SIG-M5 (cell line): ENCODE measurements around the gene FOXN4.
"Not testable (repeated sequence)": the region's sequence is repeated elsewhere in the genome, so short reads cannot be mapped to it uniquely, and the experiment has no call there.

Source experiments
- DNase-seq: peaks from one replicate; lab custom pipeline; 2025; lab: John Stamatoyannopoulos, UW

The FOXN4 gene, protein sequence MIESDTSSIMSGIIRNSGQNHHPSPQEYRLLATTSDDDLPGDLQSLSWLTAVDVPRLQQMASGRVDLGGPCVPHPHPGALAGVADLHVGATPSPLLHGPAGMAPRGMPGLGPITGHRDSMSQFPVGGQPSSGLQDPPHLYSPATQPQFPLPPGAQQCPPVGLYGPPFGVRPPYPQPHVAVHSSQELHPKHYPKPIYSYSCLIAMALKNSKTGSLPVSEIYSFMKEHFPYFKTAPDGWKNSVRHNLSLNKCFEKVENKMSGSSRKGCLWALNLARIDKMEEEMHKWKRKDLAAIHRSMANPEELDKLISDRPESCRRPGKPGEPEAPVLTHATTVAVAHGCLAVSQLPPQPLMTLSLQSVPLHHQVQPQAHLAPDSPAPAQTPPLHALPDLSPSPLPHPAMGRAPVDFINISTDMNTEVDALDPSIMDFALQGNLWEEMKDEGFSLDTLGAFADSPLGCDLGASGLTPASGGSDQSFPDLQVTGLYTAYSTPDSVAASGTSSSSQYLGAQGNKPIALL

DNA sequence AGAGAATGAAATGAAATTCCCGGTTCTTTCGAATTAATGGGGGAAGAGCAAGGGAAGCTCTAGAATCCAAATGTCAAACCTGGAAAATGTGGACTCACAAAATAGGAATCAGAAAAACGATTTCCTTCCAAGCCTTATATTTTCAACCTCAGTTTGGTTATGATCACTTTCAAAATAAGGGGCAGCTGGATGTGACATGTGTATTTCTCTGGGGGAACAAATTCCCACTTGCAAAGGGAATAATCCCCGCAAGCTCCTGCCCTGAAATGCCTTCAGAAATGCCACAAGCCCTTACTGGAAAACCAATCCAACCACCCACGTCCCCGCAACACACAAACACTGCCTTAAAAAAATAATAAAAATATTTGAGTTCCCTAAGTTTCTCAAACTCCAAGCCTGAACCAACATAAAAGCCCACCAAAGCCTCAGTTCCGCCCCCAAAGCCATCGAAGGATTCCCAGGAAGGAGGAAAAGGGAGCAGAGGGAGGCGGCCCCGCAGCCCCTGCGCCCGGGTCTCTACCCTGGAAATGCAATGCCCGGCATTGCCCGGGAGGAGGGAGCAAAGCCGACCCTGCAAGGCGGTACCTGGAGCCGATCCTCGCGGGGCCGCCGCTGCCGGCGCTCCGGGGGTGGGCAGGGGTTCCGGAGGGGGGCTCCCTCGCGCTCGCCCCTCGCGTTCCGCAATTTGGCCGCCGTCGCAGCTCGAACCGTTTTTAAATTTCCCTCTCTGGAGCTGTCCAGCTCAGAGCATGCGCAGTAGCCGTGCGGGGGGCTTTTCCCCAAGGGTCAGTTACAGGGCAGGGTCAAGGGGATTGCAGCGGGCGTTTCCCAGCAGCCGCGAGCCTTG is at the start of gene FOXN4:
Gene FOXN4 (minus strand): TSS at position 751 of the 847 bp plus-strand sequence. CDS start 963 bp downstream, outside the sequence.
- no peak for DNase-seq

DNA sequence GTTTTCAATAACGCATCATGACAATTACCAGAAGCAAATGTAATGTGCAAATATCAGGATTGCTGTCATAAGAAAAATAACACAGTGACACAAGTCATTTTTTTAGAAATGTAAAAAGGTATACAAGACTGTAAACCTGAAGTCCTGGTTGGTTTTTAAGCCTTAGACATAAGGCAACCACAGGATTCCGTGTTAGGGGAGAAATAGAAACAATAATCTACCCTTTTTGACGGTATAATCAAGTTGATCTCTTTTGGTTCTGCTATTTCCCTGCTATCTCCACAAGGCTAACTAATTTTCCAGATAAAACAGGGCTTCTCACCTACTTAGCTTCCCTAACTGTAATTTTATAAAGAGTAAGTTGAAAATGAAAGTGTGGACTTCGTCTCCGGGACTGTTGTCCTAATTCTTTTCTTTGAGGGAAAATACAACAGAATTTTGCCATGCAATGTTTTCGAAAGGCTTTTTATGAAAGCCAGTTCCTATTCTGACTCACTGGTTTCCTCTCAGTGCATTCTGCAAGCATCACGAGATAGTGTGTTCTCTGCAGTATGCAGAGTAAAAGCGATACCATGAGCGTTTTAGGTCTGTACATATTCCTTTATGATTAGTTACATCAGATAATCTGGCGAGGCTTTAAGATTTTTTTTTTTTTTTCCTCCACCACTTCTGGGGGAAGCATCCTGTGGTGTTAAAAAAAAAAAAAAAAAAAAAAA is 49.2 kb upstream of the FOXN4 start:
- no peak for DNase-seq

DNA sequence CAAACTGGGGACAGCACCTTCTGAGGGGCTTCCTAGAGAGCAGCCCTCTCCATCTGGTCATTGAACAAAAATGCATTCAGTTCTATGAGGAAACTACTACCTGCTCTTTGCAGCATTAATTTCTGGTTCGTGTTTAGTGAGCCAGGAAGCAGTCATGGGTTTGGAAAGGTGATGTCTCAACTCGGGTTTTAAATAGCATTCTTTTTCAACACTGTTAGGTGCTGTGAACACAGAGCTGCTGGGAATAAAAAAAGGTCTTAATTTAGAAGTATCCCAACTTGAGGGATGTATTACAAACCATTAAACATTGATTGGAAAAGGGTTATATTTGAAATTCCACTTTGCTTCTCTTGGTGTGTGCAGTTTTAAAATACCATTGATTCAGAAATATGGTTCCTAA is 47.9 kb upstream of the FOXN4 start:
- DNase-seq = no peak

DNA sequence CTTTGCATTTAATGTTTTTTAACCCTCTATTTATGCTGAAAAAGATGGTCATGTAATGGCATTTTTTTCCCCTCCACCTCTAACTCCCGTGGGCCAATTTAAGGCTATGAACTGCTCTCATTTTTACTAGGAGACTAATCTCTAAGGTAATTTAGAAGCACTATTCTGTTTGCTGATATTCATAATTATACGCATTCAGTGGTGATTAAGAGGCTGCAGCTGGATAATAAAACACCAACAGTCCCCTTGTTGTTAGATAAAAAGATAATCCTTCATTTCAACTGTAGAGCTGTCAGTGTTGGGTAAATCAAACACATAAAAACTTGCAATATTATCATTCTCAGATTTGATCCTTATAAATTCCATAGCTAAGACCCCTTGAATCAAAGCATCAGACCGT is 47.5 kb upstream of the FOXN4 start:
- no peak for DNase-seq

DNA sequence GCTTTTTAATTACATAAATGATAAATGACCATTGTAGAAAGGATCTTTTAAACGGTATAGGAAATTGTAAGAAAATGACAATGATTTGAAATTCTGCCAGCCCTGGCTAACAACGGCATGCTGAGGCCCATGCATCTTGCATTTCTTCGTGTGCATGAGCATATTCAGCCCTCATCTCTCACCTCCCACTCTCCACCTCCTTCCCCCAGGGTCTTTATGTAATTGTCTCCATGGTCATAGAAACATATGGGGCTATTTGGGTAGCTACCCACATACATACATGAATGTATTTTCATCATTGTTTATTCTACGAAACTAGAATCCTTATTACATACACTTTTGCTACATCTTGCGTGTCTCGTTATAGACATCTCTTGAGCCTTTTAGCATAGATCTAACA is 43.1 kb upstream of the FOXN4 start:
- DNase-seq = no peak

DNA sequence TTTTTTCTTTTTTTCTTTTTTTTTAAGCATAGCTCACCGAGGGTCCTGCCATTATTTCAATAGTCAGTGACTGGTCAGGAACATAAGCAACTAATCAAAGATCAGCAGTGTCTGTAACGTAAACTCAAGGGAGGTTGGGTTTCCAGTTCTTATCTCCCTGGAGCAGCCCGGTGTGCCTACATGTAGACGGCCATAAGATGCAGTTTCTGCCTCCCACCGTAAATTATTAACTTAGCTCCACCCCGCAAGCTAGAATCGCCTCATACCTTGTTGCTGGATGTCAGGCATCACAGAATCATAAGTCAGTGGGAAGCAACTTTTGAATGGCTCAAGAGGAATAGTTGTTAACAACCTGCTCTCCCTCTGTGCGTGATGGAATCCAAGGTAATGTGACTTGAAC is 38.5 kb upstream of the FOXN4 start, which contains the start of gene MYO1H:
Gene MYO1H (plus strand): TSS at position 312 of the 400 bp plus-strand sequence. CDS start 61 bp downstream, at position 373.
- no peak for DNase-seq

DNA sequence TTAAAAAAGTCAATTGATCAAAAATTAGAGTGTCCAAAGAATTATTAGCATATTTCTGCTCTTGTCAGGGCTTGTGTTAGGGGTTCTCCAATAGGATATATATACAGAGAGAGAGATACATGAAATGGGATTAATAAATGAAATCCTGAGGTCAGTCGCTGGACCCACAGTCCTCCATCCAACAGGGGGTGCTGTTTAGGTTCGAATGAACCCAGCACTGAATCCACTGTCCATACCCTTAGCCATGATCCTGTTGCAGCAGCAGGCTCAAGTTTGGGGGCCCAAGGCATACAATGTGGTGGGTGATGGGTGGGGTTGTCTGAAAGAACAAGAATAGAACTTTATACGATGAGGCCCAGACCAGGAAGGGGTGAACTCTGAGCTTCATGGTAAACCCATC is 37.8 kb upstream of the FOXN4 start:
- DNase-seq = no peak

DNA sequence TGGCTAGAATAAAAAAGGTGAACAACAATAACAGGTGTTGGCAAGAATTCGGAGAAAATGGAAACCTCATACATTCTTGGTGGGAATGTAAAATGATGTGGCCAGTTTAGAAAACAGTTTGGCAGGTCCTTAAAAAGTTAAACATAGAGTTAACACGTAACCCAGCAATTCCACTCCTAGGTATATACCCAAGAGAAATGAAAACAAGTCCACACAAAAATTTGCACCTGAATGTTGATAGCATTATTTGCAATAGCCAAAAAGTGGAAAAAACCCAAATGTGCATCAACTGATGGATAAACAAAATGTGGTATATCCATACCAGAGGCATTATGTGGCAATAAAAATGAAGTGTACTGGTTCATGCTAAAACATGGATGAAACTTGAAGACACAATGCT is 36.3 kb upstream of the FOXN4 start:
- no peak for DNase-seq

DNA sequence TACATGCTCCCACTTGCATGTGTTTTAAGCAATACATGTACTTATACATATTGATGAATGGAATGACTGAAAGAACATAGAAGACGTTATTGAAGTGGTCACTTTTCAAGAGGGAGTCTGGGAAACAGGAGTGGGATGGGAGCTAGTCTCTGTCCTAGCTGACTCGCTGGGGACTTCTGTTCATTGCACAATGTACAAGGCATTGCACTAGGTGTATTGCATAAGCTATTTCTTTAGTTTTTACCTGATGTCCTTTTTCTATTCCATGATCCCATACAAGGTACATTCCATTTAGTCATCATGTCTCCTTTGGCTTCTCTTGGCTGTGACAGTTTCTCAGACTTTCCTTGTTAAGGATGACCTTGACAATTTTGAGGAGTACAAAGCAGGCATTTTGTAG is 34.6 kb upstream of the FOXN4 start:
- no peak for DNase-seq

DNA sequence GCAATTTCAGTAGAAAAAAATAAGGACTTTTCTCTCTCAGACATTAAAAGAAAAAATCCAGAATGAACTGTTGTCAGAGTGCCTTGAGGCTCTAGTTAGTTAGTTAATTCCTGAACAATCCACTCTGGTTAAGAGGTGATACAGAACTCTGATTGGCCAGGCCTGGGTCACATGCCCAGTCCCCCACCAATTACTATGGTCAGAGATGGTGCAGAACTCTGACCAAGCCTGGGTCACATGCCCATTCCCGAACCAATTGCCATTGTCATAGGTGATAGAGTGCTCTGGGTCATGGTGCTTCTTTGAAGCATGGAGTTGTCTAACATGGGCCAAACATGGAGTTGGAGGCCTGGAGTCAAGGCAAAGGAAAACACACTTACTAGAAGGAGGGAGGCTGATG is 27.5 kb upstream of the FOXN4 start:
- no peak for DNase-seq

DNA sequence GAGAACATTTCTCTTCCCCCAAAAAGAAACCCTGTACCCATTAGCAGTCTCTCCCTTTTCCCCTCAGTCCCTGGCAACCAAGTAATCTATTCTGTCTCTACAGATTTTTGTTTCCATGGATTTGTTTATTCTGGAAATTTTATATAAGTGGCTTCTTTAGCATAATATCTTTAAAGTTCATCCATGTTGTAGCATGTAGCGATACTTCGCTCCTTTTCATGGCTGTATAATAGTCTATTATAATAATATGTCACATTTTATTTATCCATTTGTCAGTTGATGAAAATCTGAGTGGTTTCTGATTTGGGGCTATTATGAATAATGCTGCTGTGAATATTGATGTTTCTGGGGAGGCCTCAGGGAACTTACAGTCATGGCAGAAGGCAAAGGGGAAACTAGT is 25.8 kb upstream of the FOXN4 start:
- DNase-seq = no peak

DNA sequence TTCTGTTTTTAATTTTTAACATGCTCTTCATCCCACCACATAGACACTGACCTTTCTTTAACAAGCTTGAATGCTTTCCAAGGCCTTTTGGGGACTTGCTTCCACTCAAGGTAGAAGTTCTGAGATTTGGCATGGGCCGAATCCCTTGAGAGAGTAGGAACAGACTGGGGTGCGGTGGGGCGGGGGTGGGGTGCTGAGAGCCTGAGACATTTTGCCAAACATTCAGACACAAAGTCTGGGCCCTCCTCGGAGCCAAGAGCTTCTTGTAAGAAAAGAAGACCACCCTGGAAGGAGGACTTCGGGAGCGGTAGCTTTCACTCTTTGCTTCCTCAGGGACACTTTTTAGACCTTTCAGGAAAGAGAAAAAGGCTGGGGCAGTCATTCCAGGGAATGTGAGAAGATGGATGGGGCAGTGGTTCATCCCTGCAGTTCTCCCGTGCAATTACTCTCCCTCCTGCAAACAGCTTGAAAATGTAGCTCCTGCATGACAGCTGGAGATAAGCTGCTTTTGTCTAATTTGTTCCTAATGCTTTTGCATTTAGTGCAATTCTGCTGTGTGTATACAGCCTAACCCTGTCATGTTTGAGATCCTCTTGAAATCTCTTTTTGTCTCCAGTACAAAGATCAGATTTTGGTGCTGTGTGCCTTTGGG is 22.3 kb upstream of the FOXN4 start:
- DNase-seq = no peak

DNA sequence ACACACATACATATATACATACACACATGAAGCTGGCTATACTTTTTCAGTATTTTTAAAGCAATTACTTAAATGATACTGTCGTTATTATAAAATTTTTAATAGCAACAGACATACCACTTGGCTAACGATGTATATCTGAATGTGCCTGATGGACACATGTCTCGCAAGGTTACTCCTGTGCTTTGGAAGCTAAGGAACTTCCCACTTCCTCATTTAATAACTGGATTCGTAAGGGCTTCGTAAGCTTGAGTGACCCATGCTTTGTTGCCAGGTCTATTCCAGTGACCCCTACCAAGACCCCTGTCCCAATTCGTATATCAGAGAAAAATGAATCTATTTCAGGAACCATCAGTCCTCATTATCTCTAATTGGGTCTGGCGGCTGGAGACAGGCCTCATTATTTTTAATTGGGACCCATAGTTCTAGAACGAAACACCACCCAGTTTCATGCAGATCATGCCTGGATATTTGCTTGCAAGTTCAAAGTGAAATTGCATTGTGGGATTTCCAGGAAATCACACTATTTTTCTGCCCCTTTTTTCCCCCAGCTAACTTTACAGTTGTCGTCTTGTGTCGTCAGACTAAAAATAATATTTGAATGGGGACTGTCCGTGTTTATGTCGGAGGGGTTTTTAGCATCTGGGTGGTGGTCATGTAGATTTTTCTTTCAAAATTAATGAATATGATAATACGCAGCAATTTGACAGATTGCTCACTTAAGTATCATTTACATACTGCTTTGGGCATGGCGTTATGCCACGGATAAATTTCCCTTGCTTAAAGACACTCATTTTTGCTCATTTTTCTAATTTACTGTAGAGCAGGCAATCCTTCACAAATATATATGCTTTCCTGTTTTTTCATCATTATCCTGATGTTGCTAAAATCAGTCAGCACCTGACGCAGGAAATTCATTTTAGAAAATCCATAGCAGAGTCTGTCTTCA is 21.5 kb upstream of the FOXN4 start:
- no peak for DNase-seq

DNA sequence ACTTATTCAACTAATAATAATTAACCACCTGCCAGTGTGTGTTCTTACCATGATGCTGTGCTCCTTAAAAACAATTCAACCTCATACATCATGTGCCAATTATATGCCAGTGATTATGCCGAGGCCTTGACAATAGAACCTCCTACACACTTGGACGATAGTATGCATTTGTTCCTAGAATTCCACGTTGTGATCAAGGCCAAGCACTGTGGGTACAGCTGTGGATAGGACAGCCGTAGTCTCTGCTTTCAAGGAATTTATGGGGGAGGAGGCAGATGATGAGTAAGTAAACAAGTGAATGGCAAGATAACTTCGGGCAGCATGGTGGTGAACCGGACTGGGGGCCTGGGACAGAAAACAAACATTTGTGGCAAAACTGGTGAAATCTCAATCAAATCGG is 20.6 kb upstream of the FOXN4 start:
- DNase-seq = no peak

DNA sequence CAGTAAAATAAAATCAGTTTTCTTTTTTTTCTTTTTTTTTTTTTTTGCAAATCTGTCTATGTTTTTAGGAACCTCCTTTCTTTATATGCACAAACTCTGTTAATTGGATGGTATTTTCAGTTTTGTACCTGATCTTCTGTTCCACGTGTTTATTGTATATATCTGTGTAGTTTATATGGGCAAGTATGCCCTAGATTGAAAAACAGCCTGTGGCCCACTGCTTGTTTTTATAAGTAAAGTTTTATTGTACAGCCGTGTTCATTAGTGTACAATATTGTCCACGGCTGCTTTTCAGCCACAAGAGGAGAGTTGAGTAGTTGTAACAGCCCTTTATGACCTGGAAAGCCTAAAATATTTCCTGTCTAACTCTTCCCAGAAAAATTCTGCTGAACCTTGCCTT is 19.9 kb upstream of the FOXN4 start:
- no peak for DNase-seq

DNA sequence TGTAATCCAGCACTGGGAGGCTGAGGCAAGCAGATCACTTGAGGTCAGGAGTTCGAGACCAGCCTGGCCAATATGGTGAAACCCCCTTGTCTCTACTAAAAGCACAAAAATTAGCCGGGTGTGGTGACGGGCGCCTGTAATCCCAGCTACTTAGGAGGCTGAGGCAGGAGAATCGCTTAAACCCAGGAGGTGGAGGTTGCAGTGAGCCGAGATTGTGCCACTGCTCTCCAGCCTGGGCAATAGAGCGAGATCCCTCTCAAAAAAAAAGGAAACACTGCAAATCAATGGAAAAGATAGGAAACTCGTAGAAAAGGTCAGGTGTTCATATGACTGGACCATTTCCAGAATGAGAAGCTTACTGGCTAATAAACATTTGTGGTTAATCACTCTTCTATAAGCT is 12.2 kb upstream of the FOXN4 start:
- DNase-seq = not testable (repeated sequence)

DNA sequence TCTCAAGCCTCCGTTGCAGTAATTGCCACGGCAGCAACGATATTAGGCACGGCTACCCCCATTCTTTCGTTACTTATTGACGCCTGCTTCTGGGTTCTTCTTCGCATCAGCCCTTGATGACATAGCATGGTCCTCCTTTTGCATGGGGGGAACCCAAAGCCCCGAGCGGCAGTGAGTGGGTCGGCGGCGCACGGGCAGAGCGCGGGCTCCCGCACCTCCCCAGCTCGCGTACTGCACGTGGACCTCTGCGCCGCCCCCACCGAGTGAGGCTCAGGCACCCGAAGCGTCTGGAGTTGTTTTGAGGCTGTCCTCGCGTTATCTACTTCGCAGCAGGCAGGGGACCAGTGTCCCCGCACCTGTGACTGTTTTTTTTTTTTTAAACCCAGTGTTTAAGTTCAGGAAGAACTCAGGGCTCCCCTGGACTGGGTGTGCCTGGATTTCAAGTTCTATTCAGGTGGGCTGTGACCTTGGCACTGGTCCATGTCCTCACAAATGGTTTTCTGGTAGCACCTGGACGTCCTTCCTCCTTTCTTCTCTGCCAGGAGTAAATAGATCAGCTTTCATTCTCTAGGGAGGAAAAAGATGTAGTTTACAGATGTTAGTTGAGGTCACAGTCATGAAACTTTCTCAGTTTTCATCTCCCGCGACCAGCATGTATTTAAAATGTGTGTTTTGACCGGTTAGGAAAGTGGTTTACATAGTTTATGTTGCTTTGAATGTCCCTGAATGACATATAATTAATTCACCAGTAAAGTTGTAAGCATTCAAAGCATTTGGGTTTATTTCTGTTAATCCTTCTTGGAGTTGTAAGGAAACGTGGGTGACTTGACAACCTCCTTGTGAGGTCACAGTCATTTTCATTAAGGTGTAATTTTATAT is 1.4 kb upstream of the FOXN4 start:
- DNase-seq = no peak

DNA sequence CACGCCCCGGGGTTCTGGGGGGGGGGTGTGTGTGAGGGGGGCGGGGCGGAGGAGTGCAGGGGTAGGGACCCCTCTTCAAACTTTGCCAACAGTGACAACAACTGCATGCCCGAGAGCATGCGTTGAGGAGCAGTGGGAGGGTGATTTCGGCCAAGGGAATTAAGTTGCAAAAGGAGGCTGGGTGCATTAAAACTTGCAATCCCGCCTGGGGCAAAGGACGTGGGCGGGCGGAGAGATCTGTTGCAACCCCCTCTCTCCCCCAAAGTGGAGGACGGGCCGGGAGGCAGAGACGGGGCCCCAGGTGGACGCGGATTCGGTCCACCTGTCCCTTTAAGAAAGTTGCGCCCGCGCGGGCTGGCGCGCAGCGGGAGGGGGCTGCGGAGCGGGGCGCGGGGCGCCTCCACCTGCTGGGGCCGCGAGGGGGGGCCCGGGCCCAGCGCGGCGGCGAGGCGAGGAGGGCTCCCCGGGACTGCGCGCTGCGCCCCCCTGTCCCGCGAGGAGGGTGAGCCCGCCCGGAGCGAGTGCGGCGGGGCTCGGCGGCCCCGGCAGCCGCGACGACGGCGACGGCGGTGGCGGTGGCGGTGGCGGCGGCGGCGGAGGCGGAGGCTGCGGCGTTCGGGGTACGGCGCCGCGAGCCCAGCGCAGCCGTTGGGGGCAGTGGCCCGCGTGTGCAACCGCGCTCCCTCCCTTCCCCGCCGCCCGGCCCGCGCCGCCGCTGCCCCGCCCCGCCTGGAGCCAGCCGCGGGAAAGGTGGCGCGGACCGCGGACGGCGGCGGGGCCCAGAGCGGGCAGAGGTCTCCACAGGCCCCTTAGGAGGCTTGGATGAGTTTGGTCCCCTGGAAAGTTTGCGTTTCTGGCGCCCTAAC is 530 bp upstream of the FOXN4 start:
- no peak for DNase-seq

DNA sequence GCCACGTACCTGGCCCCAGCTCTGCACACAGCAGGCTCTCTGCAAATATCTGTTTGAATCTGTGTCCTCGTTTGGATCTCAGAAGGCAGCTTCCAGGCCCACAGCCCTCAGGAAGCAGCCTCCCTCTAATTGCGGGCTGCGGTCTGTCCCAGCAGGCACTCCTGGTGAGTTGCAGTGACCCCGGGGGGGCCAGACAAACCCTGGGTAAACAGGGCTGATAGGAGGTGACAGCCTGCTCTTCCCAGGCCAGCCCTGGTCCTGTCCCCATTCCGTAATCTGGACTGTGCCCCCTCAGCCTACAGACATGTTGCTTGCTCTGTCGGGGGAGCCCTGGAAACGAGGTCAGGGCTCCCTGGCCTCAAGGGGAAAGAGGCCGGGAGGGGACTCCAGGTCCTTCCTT is 2.0 kb downstream of the FOXN4 start:
- no peak for DNase-seq
